ENCODE data around the gene MASP2.
"Not testable (repeated sequence)": the region's sequence is repeated elsewhere in the genome, so short reads cannot be mapped to it uniquely, and the experiment has no call there.

MASP2 gene

GRCh38 chr1:11046625-11047365 lies at the start of gene MASP2:
MASP2 (minus strand) TSS chr1:11047239; CDS start chr1:11047207, 32 bp downstream.
- DNase-seq (ENCODE audit: low read depth in 2 of 3, low spot score in 2 of 3): no peak

DNA sequence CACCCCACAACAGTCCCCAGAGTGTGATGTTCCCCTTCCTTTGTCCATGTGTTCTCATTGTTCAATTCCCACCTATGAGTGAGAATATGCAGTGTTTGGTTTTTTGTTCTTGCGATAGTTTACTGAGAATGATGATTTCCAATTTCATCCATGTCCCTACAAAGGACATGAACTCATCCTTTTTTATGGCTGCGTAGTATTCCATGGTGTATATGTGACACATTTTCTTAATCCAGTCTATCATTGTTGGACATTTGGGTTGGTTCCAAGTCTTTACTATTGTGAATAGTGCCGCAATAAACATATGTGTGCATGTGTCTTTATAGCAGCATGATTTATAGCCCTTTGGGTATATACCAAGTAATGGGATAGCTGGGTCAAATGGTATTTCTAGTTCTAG lies 36.7 kb upstream of the MASP2 start:
- not testable (repeated sequence) for DNase-seq (ENCODE audit: low read depth in 2 of 3, low spot score in 2 of 3)

DNA sequence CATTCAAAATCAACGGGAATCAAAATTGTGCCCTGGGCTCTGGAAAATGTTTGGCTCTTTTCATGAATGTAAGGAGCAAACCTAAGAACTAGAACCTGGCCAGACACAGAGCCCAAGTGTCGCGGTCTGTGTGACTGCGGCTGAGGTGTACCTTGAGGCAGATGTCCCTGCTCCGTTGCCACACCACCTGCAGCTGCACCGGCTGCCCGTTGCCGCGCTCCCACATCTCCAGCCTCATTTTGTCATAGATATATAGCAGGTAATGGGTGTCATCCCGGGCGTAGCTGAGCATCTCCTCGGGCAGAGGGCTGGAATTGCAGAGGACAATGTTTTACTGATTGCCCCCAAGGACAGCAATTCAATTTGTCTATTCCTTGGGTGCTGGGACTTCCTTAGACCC lies 33.9 kb upstream of the MASP2 start:
- DNase-seq (ENCODE audit: low read depth in 2 of 3, low spot score in 2 of 3): no peak

DNA sequence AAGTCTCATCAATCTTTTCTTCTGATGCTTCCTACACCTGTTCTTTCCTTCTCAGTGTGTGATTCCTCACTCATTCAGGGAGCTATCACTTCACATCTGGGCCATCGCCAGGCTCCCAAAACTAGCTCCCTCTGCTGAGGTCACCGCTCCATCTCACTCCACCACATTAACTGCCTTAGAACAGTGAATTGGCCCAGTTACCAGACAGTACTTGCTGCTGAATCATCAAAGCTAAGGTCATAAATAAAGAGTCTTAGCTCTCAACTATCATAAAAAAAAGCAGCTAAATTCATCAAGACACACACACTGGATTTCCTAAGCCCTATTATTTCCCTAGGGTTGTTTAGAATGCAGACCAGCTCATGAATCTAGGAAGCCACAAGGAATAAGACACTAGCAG lies 31.6 kb upstream of the MASP2 start:
- no peak for DNase-seq (ENCODE audit: low read depth in 2 of 3, low spot score in 2 of 3)

DNA sequence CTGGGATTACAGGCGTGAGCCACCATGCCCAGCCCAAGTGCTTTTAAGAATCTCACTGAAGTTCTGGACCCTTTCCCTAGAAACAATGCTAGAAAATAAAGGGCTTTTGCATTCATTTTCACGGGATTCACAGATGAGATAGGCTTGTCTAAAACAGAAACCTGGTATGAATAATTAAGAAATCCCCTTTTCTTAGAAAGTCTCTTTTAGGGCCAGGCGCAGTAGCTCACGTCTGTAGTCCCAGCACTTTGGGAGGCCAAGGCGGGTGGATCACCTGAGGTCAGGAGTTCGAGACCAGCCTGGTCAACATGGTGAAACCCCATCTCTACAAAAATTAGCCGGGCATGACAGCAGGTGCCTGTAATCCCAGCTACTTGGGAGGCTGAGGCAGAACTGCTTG lies 26.4 kb upstream of the MASP2 start:
- not testable (repeated sequence) for DNase-seq (ENCODE audit: low read depth in 2 of 3, low spot score in 2 of 3)

DNA sequence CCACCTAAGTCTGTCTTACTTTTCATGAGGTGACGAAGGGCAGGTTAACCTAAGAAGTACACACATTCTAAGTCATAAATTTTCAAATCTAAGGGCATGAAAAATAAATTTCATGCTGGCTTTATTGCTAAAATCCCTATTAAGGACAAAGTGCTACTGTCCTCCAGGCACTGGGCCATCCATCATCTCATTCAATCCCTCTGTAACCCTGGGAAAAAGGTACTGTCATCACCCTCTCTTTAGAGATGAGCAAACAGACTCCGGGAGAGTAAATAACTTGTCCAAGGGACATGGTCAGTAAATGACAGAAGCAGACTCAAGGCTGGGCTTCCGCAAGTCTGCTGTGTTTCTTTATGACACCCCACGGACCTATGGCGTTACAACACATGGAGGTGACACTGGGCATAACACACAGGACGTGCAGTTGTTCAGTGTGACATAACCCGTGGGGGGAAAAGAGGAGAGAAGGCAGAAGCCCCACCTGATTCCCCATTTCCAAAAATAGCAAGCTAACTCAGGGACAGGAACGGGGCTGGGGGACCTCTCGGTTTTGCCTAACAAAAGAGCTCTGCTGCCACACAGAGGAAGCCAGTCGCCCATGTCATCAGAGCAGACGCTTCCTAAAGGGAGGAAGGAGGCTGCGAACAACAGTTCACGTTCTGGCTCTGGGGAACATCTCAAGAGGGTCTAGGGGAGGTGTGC lies 25.3 kb upstream of the MASP2 start:
- no peak for DNase-seq (ENCODE audit: low read depth in 2 of 3, low spot score in 2 of 3)

DNA sequence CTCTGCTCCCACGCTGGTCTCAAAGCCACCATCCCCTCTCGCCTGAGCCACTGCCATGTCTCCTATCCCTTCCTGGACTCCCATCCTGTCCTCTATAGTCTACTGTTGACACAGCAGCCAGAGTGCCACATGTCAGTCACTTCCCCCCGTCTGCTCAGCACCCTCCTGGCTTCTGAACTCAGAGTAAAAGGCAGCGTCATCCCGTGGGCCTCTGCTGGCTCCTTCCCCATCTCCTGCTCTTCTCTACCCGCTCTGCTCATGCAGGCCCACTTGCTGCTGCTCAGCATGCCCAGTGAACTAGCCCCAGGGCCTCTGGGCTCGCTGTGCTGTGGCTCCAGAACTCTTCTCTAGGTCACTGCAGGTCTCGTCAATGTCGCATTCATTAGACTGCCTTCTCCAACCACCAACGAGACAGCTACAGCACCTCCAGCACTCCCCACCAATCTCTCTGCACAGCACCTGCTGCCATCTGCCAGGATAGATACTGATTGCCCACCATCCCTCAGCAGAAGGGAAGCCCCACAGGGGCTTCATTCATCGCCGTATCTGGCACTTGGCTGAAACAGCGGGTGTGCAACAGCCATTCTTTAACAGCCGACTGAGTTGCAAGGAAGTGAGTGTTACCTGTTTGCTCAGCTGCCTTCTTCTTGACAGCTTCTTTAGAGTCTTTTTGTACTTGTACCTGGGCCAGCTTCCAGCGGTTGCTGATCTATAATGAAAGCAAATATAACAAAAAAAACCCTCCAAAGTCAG lies 24.6 kb upstream of the MASP2 start:
- no peak for DNase-seq (ENCODE audit: low read depth in 2 of 3, low spot score in 2 of 3)

DNA sequence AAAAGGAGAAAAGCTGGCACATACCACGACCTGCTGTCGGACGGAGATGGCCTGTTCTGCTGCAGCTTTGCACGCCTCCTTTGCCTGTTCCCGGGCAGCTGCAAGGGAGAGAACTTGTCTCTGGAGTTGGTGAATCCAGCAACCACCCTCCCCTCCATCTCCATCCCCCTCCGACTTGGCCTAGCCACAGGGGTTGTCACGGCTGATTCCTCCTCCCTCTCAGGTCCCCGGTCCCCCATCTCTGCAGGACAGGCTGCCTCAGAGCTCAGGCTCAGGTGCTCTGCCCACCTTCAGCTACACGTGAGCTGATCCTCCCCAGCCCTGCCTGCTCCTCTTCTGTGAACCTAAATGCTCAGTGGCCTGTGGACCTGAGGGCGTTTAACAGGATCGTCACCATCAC lies 23.8 kb upstream of the MASP2 start:
- no peak for DNase-seq (ENCODE audit: low read depth in 2 of 3, low spot score in 2 of 3)

DNA sequence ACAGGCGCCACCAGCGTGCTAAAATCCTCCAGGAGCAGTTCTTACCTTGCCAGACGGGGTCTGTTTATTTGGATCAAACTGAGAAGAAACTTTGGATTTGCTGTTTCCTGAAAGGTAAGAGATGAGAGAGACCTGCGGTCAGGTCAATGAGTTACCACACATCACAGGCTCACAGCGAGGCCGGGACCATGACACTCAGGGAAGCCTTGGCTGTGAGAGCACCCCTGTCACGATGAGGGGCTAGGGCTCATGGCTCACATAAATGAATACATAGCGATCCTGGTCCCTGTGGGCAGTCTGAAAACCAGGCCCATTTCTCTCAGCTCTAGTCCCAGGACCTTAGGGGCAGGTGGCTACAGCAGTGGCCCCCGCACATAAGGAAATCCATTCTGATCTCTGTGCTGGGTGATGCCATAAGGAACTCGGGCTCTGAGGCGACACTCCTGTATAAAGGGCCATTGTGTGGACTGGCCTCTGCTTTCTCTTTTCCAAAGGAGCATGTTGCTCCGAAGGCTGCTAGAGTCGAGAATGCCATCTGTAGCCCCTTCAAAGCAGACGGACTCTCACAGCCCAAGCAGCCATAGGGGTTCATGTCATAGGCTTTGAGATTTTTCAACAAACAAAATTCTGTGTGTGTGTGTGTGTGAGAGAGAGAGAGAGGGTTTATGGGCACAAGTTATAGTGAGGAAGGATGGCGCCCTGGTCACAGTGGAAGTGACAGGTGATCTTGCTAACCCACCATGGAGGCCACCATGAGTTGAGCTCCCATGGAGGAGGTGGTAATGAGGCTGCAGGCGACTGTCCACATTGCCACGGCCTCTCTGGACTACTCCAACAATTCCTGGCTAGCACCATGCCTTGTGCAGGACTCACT lies 21.8 kb upstream of the MASP2 start:
- no peak for DNase-seq (ENCODE audit: low read depth in 2 of 3, low spot score in 2 of 3)

DNA sequence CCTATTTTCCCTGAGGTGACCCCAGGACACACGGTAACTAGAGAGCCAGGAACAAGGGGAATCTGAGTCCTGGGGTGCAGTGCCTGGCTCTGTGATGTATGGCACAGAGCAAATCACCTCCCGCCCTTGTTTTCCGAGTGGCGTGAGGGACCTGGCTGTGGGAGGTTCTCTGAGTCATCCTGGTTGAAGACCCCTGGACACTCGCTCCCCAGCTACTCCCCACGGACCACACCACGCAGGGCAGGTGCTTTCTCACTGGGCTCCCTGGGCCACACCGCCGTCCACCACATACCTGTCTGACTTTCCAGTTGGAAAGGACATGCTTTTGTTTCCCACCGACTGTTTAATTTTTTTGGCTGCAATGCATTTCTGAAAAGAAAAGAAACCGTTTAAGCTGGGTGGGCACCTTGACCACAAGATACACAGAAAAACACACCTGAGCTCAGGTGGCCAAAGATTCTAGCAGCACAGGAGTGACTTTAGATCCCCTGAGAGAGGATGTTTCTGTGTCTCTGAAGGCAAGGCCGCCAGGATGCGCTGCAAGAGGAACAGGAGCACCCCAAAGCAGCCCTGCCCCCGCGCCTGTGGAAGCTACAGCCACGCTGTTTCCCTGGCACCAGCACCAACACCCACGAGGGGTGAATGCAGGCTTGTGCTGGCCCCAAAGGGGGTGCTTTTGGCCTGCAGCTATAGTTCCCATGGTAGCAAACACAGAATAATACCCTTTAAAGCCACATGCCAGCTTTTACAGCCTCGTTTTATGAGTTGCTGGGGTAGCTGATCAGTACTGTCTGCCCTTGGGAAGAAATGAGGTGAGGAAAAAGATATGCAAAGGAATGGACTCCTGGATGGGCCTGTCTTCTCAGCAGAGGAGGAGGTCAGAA lies 20.9 kb upstream of the MASP2 start:
- no peak for DNase-seq (ENCODE audit: low read depth in 2 of 3, low spot score in 2 of 3)

GRCh38 chr1:11065796-11066195 lies 18.8 kb upstream of the MASP2 start:
- no peak for DNase-seq (ENCODE audit: low read depth in 2 of 3, low spot score in 2 of 3)

GRCh38 chr1:11064942-11065341 lies 17.9 kb upstream of the MASP2 start:
- no peak for DNase-seq (ENCODE audit: low read depth in 2 of 3, low spot score in 2 of 3)

DNA sequence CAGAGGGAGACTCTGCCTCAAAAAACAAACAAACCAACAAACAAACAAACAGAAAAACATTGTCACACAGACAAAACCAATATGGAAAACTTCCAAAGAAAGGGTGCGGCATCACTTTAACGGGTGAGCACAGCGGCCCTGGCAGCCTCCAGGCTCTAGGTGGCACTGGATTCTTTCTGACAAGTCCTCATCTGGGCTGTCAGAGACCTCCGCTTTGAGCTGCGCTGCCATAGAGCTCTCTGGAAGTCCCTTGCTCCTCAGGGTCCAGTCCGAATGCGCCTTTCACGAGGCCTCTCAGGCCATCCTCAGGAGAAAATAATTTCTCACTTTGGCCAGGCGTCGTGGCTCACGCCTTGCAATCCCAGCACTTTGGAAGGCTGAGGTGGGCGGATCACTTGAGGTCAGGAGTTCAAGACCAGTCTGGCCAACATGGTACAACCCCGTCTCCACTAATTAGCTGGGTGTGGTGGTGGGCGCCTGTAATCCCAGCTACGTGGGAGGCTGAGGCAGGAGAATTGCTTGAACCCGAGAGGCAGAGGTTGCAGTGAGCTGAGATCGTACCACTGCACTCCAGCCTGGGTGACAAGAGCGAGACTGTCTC lies 17.0 kb upstream of the MASP2 start:
- DNase-seq (ENCODE audit: low read depth in 2 of 3, low spot score in 2 of 3): not testable (repeated sequence)

GRCh38 chr1:11062965-11063401 lies 15.9 kb upstream of the MASP2 start:
- no peak for DNase-seq (ENCODE audit: low read depth in 2 of 3, low spot score in 2 of 3)

DNA sequence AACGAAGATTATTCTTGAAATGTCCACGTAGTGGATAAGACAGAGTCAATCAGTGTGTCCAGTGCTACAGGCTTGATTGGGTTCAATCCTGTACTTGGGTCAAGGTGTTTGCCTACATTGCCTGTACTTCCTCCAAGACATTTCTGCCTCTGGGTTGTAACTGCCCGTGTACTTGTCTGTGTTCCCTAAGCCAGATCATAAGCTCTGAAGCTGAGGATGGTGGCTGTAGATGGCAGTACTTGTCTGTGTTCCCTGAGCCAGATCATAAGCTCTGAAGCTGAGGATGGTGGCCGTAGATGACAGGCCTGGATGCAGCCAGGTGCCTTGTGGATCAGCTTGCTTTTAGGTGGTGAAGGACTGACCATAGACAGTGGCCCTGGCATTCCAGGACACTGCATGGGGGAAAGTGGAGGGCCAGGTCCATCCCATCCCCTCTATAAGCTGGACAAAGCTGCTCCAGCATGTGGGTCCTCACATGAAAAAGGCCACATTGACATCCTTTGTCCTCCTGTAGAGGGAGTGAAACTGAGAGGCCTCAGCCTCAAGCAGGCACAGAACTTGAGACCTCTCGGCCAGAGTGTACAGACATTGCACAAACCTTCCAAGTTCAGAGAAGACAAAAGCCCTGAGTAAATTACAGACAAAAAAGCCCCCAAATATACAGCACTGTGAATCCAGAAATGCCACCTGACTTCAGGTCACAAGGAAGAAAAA lies 14.8 kb upstream of the MASP2 start:
- DNase-seq (ENCODE audit: low read depth in 2 of 3, low spot score in 2 of 3): no peak

DNA sequence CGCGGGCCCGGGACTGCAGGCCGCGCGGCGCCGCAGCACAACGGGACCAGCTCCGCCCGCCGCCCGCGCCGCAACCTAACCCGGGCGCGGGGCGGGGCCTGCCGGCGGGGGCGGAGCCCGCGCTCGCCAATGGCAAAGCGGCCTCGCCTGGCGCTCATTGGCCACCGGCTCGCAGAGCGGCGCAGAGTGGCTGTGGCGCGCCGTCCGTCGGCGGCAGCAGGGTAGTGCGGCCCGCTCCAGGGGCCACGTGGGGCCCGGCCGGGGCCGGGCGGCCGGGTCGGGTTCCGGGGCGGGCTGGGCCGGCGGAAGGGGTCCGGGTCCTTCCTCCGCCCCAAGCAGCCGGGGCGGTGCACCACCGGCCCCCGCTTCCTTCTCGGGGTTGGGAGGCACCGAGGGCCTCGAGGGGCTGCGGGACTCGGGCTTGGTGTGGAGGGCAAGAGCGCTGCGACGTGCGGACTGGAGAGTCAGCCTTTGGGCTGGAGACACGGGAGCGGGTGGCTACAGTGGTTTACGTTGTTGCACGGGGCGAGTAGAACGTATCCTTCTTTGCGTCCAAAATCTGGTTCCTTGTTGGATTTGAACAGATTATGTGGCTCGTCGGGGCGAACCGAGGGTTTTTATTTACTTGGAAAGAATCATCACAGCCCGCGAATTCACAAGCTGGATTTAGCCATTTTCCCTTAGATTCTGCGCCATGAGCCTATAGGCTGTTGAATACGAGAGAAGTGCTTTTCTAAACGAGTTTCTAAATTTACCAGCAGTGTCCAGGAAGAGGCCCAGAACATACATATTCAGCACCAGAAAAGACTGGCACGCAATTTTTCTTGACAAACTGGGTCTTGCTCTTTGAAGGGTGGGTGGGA lies 13.2 kb upstream of the MASP2 start, which contains the start of gene SRM:
SRM (minus strand) TSS at position 51 of the 863 bp plus-strand sequence. CDS start 75 bp downstream, outside the sequence.
- peak; percentile 52 to 91 (median 75) for DNase-seq (ENCODE audit: low read depth in 2 of 3, low spot score in 2 of 3)

DNA sequence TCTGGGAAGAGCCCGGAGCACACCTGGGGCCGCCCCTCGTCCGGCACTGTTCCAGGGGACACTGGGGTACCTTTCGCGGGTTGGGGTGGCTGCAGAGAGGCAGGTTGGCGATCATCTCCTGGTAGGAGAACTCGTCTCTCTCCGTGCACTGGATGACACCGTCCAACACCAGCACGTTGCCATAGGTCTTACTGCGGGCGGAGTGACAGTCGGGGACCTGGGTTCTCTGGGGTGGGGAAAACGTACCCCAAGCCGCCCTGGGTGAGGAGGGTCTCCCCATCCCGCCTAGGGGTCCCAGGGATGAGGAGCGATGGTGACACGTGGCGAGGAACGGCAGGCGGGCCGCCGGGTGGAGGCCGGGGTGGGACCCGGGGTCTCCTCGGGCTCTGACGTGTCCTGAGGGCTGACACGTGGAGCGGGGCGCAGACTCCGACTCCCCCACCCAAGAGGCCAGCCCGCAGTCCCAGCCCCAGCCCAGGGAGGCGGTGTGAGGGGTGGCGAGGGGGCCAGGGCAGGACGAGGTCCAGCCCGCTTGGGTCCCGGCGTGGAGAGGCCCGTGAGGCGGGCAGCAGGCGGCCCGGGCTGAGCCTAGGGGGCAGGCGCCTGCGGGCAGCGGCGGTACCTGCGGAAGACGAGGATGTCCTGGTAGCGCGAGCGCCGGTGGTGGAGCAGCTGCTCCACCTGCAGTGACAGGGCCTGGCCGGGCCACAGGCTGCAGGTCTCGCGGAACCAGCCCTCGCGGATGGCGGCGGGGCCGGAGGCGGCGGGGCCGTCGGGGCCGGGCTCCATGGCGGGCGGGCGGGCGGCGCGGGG lies 12.3 kb upstream of the MASP2 start:
- DNase-seq (ENCODE audit: low read depth in 2 of 3, low spot score in 2 of 3): no peak

Data from activated CD8-positive, alpha-beta memory T cell treated with anti-CD3 and anti-CD28 coated beads for 48 hours (primary cell).